ENCODE measurements around the gene SFXN5. TPM values are rescaled to one million over a fixed set of nuclear protein-coding genes. Genes with fewer than 3 reads are reported as not detected.

Gene SFXN5
- total and polyA plus RNA-seq, 7 donors: 5.1 to 17.1 (median 12.2) TPM

DNA sequence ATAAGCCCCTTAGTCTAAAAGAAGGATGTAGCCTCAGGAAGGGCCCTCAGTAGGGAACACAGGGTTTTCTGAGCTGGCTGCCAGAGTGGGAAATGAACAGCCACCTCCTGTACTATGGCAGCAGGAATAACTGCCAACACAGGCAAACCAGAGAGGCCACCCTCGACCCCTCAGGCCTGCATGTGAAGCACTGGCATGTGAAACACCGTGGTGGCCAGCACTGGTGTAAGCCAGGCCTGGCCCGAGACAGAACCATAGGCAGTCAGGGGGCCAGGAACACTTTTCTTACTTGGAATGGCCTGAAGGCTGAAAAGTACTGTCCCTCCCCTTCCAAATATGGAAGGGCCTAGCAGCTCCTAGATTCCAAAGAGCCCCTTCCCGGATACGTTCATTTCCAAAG, 28.2 kb downstream of the SFXN5 start:
- Histone ChIP-seq H3K4me3 (no peak overlapping the region), H3K36me3 (ENCODE audit: insufficient read depth in 1 of 2, low read depth in 1 of 2) (peaks cover 0 to 42% of the 10 kb centered on the region in 2 donors), H3K9me3 (no peaks in the 10 kb centered on the region), H3K27me3 (ENCODE audit: insufficient read depth in 3 of 3, low read length in 2 of 3) (no peaks in the 10 kb centered on the region), H3K27ac (no peak overlapping the region), H3K4me1 (no peaks in the 10 kb centered on the region)
- 68 to 86% (median 73%) methylated on average over 5 of the region's 5 CpGs for WGBS, 3 donors
- DNase-seq (no peak), ATAC-seq (no peak)
- intact Hi-C loops (cut with DNase I): loop anchor here (2.0 to 5.0 kb wide), 2 partner anchors 20 to 46 kb away; no protein-coding TSS in a partner anchor
- TF ChIP-seq, protein P1, sequence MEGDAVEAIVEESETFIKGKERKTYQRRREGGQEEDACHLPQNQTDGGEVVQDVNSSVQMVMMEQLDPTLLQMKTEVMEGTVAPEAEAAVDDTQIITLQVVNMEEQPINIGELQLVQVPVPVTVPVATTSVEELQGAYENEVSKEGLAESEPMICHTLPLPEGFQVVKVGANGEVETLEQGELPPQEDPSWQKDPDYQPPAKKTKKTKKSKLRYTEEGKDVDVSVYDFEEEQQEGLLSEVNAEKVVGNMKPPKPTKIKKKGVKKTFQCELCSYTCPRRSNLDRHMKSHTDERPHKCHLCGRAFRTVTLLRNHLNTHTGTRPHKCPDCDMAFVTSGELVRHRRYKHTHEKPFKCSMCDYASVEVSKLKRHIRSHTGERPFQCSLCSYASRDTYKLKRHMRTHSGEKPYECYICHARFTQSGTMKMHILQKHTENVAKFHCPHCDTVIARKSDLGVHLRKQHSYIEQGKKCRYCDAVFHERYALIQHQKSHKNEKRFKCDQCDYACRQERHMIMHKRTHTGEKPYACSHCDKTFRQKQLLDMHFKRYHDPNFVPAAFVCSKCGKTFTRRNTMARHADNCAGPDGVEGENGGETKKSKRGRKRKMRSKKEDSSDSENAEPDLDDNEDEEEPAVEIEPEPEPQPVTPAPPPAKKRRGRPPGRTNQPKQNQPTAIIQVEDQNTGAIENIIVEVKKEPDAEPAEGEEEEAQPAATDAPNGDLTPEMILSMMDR (IDR thresholded peaks at IDR 0.05): no peak

DNA sequence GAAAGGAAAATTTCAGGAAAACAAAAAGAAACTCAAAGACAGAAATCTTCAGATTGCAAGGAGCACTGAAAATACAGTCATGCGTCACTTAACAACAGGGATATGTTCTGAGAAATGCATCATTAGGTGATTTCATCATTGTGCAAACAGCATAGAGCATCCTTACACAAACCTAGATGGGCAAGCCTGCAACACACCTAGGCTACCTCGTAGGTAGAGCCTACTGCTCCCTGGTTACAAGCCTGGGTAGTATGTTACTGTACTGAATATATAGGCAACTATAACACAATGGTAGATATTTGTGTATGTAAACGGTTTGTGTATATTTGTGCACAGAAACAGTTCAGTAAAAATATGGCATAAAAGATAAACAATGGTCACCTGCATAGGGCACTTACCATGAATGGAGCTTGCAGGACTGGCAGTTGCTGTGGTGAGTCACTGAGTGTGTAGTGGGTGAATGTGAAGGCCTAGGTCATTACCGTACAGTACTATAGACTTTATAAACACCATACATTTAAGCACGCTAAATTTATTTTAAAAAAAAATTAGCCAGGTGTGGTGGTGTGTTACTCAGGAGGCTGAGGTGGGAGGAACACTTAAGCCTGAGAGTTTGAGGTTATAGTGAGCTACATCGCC, 33.4 kb downstream of the SFXN5 start:
- Histone ChIP-seq H3K4me3 (no peak overlapping the region), H3K27me3 (ENCODE audit: insufficient read depth in 3 of 3, low read length in 2 of 3) (no peaks in the 10 kb centered on the region), H3K36me3 (ENCODE audit: insufficient read depth in 1 of 2, low read depth in 1 of 2) (peaks cover 2 to 42% of the 10 kb centered on the region in 2 donors), H3K9me3 (no peaks in the 10 kb centered on the region), H3K27ac (no peak overlapping the region), H3K4me1 (no peaks in the 10 kb centered on the region)
- no peak for DNase-seq
- WGBS, 3 donors: 92 to 96% (median 93%) methylated on average over 6 of the region's 6 CpGs
- TF ChIP-seq, protein P1 (IDR thresholded peaks at IDR 0.05): no peak
- intact Hi-C loops (cut with DNase I): no loop called here
- no peak for ATAC-seq

DNA sequence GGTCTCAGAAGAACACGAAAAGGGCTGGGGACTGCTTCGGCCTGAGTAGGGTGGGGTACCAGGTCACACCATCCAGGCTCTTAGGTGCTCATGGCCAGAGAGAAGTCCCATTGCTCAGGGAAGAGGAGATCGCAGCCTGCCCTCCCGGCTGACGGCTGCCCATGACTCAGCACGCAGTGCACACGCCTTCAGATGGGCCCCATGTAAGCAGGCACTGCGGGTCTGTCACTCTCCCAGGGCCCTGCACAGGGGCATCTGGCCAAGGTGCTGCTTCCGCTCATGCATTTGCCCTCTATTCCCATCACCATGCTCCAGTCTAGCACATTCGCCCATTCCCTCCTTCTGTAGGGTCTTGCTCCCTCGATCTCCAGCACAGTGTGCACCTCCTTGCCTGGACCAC, 34.7 kb downstream of the SFXN5 start:
- Histone ChIP-seq H3K4me1 (no peaks in the 10 kb centered on the region), H3K36me3 (ENCODE audit: insufficient read depth in 1 of 2, low read depth in 1 of 2) (peaks cover 2 to 46% of the 10 kb centered on the region in 2 donors), H3K9me3 (no peaks in the 10 kb centered on the region), H3K4me3 (no peak overlapping the region), H3K27ac (no peak overlapping the region), H3K27me3 (ENCODE audit: insufficient read depth in 3 of 3, low read length in 2 of 3) (no peaks in the 10 kb centered on the region)
- intact Hi-C loops (cut with DNase I): no loop called here
- DNase-seq: no peak
- 91 to 97% (median 95%) methylated on average over 9 to 11 of the region's 11 CpGs for WGBS, 3 donors
- peak in 1 of 4 donors; percentile 6 for ATAC-seq
- TF ChIP-seq, protein P1 (IDR thresholded peaks at IDR 0.05): no peak

GRCh38 chr2:73035899-73036711, 35.4 kb downstream of the SFXN5 start:
- Histone ChIP-seq H3K27ac (no peak overlapping the region), H3K36me3 (ENCODE audit: insufficient read depth in 1 of 2, low read depth in 1 of 2) (peaks cover 2 to 44% of the 10 kb centered on the region in 2 donors), H3K27me3 (ENCODE audit: insufficient read depth in 3 of 3, low read length in 2 of 3) (no peaks in the 10 kb centered on the region), H3K4me1 (no peaks in the 10 kb centered on the region), H3K4me3 (no peak overlapping the region), H3K9me3 (no peaks in the 10 kb centered on the region)
- intact Hi-C loops (cut with DNase I): no loop called here
- 84 to 88% (median 84%) methylated on average over 6 of the region's 6 CpGs for WGBS, 3 donors
- DNase-seq (no peak), ATAC-seq (peak in 2 of 4 donors; percentile 17 to 20)
- TF ChIP-seq, protein P1 (IDR thresholded peaks at IDR 0.05): no peak

All from psoas muscle (tissue), 8 donors.